Neural cell (in vitro differentiated cells): ENCODE data around the gene GDF7. TPM values are rescaled to one million over a fixed set of nuclear protein-coding genes. Genes with fewer than 3 reads are reported as not detected.

Source experiments
- H2AFZ ChIP-seq: fragments of 200-600, 300-800 bp; sonication (generic), shearing (Covaris generic); 2 replicates; pipeline ENCODE4 v1.6.0; 2014; ENCODE audit warnings: low read depth, mild to moderate bottlenecking, antibody characterized with exemption, low read length, moderate library complexity
- H3F3A ChIP-seq: fragments of 200-600 bp; shearing (Covaris generic); 2 replicates; pipeline ENCODE4 v1.6.1; 2016; ENCODE audit warnings: mild to moderate bottlenecking, moderate library complexity, mixed read lengths, antibody characterized with exemption, low read length; ENCODE audit not compliant: insufficient read depth, poor library complexity, severe bottlenecking
- H3K27ac ChIP-seq: fragments of 200-600, 300-800 bp; sonication (generic), shearing (Covaris generic); 2 replicates; pipeline ENCODE4 v1.5.1; 2014; ENCODE audit warnings: mild to moderate bottlenecking, low read length, moderate library complexity
- H3K27me3 ChIP-seq: fragments of 300-800, 200-600 bp; sonication (generic), shearing (Covaris generic); 2 replicates; pipeline ENCODE4 v1.6.0; 2014; ENCODE audit warnings: mild to moderate bottlenecking, low read depth, low read length, moderate library complexity; ENCODE audit not compliant: insufficient read depth
- H3K36me3 ChIP-seq: fragments of 300-800, 200-600 bp; sonication (generic), shearing (Covaris generic); 2 replicates; pipeline ENCODE4 v1.5.1; 2014; ENCODE audit warnings: mild to moderate bottlenecking, antibody characterized with exemption, low read length, moderate library complexity; ENCODE audit not compliant: insufficient read depth
- H3K4me2 ChIP-seq: fragments of 300-800, 200-600 bp; sonication (generic), shearing (Covaris generic); 2 replicates; pipeline ENCODE4 v1.6.0; 2014; ENCODE audit warnings: mild to moderate bottlenecking, low read length
- H3K4me3 ChIP-seq: fragments of 300-800, 200-600 bp; sonication (generic), shearing (Covaris generic); 2 replicates; pipeline ENCODE4 v1.5.1; 2014; ENCODE audit warnings: mild to moderate bottlenecking, low read length, moderate library complexity
- H3K79me2 ChIP-seq: fragments of 200-600 bp; shearing (Covaris generic); replicated peaks from 2 replicates; pipeline ENCODE4 v1.6.0; 2014; ENCODE audit warnings: mild to moderate bottlenecking, low read length, moderate library complexity; ENCODE audit not compliant: insufficient read depth
- H3K9ac ChIP-seq: fragments of 300-800, 200-600 bp; sonication (generic), shearing (Covaris generic); 2 replicates; pipeline ENCODE4 v1.6.1; 2016; ENCODE audit warnings: mild to moderate bottlenecking, low read length, mixed read lengths
- H3K9me2 ChIP-seq: fragments of 200-600 bp; shearing (Covaris generic); 2 replicates; pipeline ENCODE4 v1.6.1; 2016; ENCODE audit warnings: mild to moderate bottlenecking, low read length, mixed read lengths; ENCODE audit not compliant: insufficient read depth
- H3K9me3 ChIP-seq: fragments of 200-600, 300-800 bp; sonication (generic), shearing (Covaris generic); 2 replicates; pipeline ENCODE4 v1.6.1; 2016; ENCODE audit warnings: mild to moderate bottlenecking, mixed run types, low read length, moderate library complexity, mixed read lengths
- H4K20me1 ChIP-seq: fragments of 200-600 bp; shearing (Covaris generic); 2 replicates; pipeline ENCODE4 v1.6.1; 2016; ENCODE audit warnings: mild to moderate bottlenecking, mixed run types; ENCODE audit not compliant: insufficient read depth
- CTCF ChIP-seq: fragments of 450-650 bp; IDR thresholded peaks from 2 replicates; pipeline ENCODE4 v1.5.1; 2014; ENCODE audit warnings: antibody characterized with exemption, mild to moderate bottlenecking, moderate library complexity; ENCODE audit not compliant: poor library complexity, severe bottlenecking
- EP300 ChIP-seq: fragments of 450-650 bp; conservative IDR thresholded peaks from 2 replicates; pipeline ENCODE4 v1.6.1; 2014; ENCODE audit warnings: antibody characterized with exemption, mild to moderate bottlenecking, moderate library complexity; ENCODE audit not compliant: poor library complexity, severe bottlenecking
- EZH2 ChIP-seq: fragments of 200-600, 300-800 bp; shearing (Covaris generic), sonication (generic); IDR thresholded peaks from 2 replicates; pipeline ENCODE4 v1.6.1; 2014; ENCODE audit warnings: antibody characterized with exemption, low read length, borderline replicate concordance, mild to moderate bottlenecking; ENCODE audit not compliant: insufficient read depth, poor library complexity, severe bottlenecking
- MXI1 ChIP-seq: fragments of 450-650 bp; conservative IDR thresholded peaks from 2 replicates; pipeline ENCODE4 v1.6.1; 2014; ENCODE audit warnings: antibody characterized with exemption, mild to moderate bottlenecking; ENCODE audit not compliant: poor library complexity, severe bottlenecking
- POLR2AphosphoS5 ChIP-seq: IDR thresholded peaks from 2 replicates; pipeline ENCODE4 v1.6.1; 2012
- RAD21 ChIP-seq: fragments of 450-650 bp; conservative IDR thresholded peaks from 2 replicates; pipeline ENCODE4 v1.6.1; 2014; ENCODE audit warnings: antibody characterized with exemption, mild to moderate bottlenecking, moderate library complexity
- REST ChIP-seq: IDR thresholded peaks from 2 replicates; pipeline ENCODE4 v1.6.1; 2012; ENCODE audit warnings: borderline replicate concordance
- SMC3 ChIP-seq: fragments of 450-650 bp; conservative IDR thresholded peaks from 2 replicates; pipeline ENCODE4 v1.6.1; 2014; ENCODE audit warnings: antibody characterized with exemption, mild to moderate bottlenecking, moderate library complexity; ENCODE audit not compliant: poor library complexity
- TAF1 ChIP-seq: IDR thresholded peaks from 2 replicates; pipeline ENCODE4 v1.6.1; 2012; ENCODE audit warnings: low read depth
- polyA plus RNA-seq: library from polyadenylated mRNA; depleted of rRNA; stranded (reverse); fragments of >200 nt; gene quantifications from 2 replicates; pipeline ENCODE4 v1.2.3, GENCODE V29; 2014

The GDF7 gene
- polyA plus RNA-seq, 1 donor from 2014 or later, result 0.38 TPM

- Histone ChIP-seq H3K79me2 (no peaks in the 10 kb centered on the region), H4K20me1 (no peaks in the 10 kb centered on the region), H3F3A (no peaks in the 10 kb centered on the region), H3K4me3 (no peak overlapping the region), H3K9me3 (no peaks in the 10 kb centered on the region), H3K27ac (no peak overlapping the region), H3K27me3 (no peaks in the 10 kb centered on the region), H2AFZ (no peak overlapping the region), H3K9me2 (no peaks in the 10 kb centered on the region), H3K9ac (no peak overlapping the region), H3K36me3 (no peaks in the 10 kb centered on the region), H3K4me2 (no peak overlapping the region)
- TF ChIP-seq MXI1, result no peak
- TF ChIP-seq SMC3, result no peak
- no peak for TF ChIP-seq EZH2
- no peak for TF ChIP-seq CTCF
- TF ChIP-seq TAF1, result no peak
- no peak for TF ChIP-seq RAD21
- TF ChIP-seq POLR2AphosphoS5, result no peak
- no peak for TF ChIP-seq EP300
- no peak for TF ChIP-seq REST
Observed at GRCh38 chr2:20625491-20626391, 41.2 kb upstream of the GDF7 start.

GRCh38 chr2:20626392-20626697 lies 40.6 kb upstream of the GDF7 start:
- Histone ChIP-seq H2AFZ (no peak overlapping the region), H3K4me2 (no peak overlapping the region), H3K9ac (no peak overlapping the region), H3K9me2 (no peaks in the 10 kb centered on the region), H3K27me3 (no peaks in the 10 kb centered on the region), H3K79me2 (no peaks in the 10 kb centered on the region), H3K9me3 (no peaks in the 10 kb centered on the region), H3K4me3 (no peak overlapping the region), H3K36me3 (no peaks in the 10 kb centered on the region), H3K27ac (no peak overlapping the region), H4K20me1 (no peaks in the 10 kb centered on the region), H3F3A (no peaks in the 10 kb centered on the region)
- TF ChIP-seq EP300 (no peak), REST (no peak), POLR2AphosphoS5 (no peak), RAD21 (no peak), MXI1 (no peak), SMC3 (no peak), TAF1 (no peak), EZH2 (no peak), CTCF (no peak)
